ENCODE measurements around the gene PANX2.

Gene PANX2

DNA sequence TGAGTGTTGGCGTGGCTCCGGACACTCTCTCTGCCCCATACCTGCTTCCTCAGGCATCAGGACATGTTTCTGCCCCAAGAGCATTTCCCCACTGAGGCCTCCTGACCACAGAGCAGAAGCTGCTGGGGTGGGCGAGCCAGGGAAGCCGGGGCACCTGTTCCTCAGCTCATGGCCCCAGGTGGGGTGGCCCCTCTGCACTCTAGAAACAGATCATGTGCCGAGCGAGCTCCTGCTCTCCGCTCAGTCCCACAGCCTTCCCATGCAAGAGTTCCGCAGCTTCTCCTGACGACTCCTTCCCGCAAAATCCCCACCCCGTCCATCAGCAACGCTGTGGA is 22.4 kb upstream of the PANX2 start:
- H3K4me3 ChIP-seq (replicated peaks; ENCODE audit: low read depth, low read length): no peak overlapping the region
- TF ChIP-seq, protein P1, sequence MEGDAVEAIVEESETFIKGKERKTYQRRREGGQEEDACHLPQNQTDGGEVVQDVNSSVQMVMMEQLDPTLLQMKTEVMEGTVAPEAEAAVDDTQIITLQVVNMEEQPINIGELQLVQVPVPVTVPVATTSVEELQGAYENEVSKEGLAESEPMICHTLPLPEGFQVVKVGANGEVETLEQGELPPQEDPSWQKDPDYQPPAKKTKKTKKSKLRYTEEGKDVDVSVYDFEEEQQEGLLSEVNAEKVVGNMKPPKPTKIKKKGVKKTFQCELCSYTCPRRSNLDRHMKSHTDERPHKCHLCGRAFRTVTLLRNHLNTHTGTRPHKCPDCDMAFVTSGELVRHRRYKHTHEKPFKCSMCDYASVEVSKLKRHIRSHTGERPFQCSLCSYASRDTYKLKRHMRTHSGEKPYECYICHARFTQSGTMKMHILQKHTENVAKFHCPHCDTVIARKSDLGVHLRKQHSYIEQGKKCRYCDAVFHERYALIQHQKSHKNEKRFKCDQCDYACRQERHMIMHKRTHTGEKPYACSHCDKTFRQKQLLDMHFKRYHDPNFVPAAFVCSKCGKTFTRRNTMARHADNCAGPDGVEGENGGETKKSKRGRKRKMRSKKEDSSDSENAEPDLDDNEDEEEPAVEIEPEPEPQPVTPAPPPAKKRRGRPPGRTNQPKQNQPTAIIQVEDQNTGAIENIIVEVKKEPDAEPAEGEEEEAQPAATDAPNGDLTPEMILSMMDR (IDR thresholded peaks at IDR 0.05; ENCODE audit: low read length, missing control alignments): no peak
- no peak for DNase-seq (ENCODE audit: low read depth)

DNA sequence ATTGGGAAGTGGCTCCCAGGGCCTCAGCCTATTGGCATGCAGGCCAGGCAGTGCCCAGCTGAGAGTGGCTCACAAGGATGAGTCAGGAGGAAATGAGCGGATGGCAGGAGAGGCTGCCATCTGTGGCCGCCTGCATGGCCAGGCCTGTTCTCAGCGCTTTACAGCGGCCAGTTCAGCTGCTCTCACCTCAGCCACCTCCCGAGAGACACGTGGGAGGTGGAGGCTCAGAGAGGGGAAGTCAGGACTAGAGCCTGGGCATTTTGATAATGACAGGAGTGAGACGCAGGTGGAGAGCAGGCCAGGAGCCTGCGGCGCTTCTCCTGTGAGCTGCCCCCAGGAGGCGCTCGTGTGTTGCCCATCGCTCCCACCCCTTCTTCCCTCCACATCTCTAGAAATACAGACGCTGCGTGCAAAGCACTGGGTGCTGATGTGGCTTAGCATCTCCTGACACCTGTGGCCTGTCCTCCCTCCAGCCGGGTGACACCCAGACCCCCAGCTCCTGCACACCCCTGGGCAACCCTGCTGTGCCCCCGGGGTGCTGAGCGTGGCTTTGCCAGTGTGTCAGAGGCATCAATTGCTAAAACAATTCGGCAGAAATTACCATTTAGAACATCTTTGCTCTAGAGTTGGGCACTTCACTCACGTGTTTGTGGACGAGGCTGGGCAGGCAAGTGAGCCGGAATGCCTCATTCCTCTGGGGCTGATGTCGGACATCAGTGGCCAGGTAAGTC is 21.4 kb upstream of the PANX2 start:
- peak; percentile 52 for DNase-seq (ENCODE audit: low read depth)
- H3K4me3 ChIP-seq (replicated peaks; ENCODE audit: low read depth, low read length): no peak overlapping the region
- TF ChIP-seq, protein P1 (IDR thresholded peaks at IDR 0.05; ENCODE audit: low read length, missing control alignments): peak; percentile 63

- DNase-seq (ENCODE audit: low read depth): no peak
- H3K4me3 ChIP-seq (replicated peaks; ENCODE audit: low read depth, low read length): no peak overlapping the region
- TF ChIP-seq, protein P1 (IDR thresholded peaks at IDR 0.05; ENCODE audit: low read length, missing control alignments): no peak
Observed at GRCh38 chr22:50150161-50151129, 20.1 kb upstream of the PANX2 start.

DNA sequence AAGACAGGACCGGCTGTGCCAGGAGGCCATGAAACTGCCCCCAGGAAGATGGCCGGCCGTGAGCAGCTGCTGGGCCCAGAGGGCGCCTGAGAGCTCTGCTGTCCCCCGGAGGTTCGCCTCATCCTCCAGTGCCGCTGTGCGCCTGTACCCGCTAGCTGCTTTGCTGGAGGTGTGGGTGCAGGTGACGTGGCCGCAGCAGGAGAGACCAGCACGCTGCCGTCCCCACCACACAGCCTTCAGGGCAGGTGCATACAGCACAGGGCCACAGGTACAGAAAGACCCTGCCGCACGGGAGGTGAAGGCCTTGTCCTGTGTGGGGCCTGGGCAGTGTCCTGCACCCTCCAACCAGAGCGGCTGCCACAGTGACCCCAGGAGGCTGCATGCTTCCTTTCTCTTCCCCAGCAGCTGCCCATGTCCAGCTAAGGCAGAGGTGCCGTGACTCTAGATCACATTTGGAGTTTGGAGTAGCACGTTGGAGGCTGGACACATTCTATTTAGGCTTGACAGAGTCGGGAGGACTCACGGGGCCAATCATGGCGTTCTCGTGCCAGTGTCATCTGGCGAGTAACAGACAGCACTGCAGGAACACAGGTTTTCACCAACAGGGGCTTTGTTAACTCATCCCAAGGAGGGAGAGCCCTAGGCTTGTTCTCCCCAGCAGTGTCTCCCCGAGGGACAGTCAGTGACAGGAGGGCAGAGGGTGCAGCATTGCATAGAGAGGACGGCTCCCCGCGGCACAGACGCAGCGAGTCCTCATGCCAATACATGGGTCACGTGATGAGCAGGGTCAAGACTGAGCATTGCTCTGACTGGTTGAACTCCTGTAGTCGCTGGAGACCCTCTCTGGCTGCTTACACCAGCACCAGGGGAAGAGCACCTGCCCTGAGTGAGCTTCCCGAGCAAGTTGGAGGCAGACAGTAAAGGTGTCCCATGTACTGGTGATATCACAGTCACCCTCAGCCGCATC is 18.7 kb upstream of the PANX2 start:
- no peak overlapping the region for H3K4me3 ChIP-seq (replicated peaks; ENCODE audit: low read depth, low read length)
- TF ChIP-seq, protein P1 (IDR thresholded peaks at IDR 0.05; ENCODE audit: low read length, missing control alignments): no peak
- no peak for DNase-seq (ENCODE audit: low read depth)

DNA sequence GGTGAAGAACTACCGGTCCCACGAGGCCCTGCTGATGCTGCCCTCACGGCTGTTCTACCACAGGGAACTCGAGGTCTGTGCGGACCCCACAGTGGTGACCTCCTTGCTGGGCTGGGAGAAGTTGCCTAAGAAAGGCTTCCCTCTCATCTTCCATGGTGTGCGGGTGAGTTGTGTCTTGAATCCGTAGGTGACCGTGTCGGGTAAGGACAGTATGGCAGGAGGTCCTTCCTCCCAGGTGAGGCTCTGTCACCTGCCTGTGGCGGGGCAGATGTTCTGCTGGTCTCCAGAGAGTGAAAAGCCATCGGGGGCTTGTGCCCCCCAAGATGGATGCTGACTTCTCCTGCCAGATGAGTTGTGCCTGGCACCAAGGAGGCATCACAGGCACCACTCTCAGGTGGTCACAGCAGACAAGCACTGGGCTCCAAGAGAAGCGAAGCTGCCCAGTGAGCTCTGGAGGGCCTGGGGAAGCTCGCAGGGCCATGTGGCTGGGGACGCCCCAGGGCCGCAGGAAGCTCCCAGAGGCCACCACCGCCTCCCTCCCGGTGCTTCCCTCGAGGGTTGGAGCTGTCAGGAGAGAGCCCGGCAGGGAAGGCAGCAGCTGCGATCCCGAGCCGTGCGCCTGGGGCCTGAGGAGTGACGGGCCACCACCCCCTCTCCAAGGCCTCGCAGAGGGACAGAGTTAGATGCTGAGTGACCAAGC is 17.3 kb upstream of the PANX2 start:
- no peak for DNase-seq (ENCODE audit: low read depth)
- TF ChIP-seq, protein P1 (IDR thresholded peaks at IDR 0.05; ENCODE audit: low read length, missing control alignments): no peak

DNA sequence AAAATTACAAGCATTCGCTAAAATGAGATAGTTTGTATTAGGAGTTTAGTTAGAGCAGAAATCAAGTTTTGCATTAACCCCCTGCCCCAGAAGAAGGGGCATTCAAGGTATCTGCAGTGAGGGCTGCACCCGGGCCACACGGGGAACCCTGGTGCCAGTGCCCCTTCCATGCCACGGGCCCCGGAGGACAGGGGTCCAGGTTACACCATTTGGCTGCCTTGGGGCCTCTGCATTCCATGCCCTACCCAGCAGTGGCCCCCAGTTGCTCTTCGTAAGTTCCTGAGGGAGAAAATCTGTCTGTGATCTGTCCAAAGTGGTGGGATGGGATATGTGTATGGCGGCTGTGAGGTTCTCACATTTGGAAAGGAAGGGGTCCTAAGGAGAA is 16.8 kb upstream of the PANX2 start:
- no peak overlapping the region for H3K4me3 ChIP-seq (replicated peaks; ENCODE audit: low read depth, low read length)
- DNase-seq (ENCODE audit: low read depth): no peak
- TF ChIP-seq, protein P1 (IDR thresholded peaks at IDR 0.05; ENCODE audit: low read length, missing control alignments): no peak

More for the DNA sequence above, 17.3 kb upstream of the PANX2 start:
- H3K4me3 ChIP-seq (replicated peaks; ENCODE audit: low read depth, low read length): no peak overlapping the region
